Smooth muscle cell (in vitro differentiated cells): Measurements from ENCODE around the gene TP53INP2. TPM values are rescaled to one million over a fixed set of nuclear protein-coding genes. Genes with fewer than 3 reads are reported as not detected.

Experiments
- DNase-seq: peaks from one replicate; lab custom pipeline; 2025; ENCODE audit not compliant: unreplicated experiment; lab: John Stamatoyannopoulos, UW
- H2AFZ ChIP-seq: fragments of 200-600 bp; sonication (generic); 2 replicates; pipeline ENCODE4 v1.6.0; 2016; ENCODE audit warnings: antibody characterized with exemption, low read depth, mild to moderate bottlenecking
- H3F3A ChIP-seq: fragments of 200-600 bp; sonication (generic); 2 replicates; pipeline ENCODE4 v1.6.0; 2017; ENCODE audit warnings: antibody characterized with exemption, low read depth
- H3K27ac ChIP-seq: fragments of 200-600 bp; sonication (generic); 2 replicates; pipeline ENCODE4 v1.5.1; 2016; ENCODE audit warnings: low read depth, mild to moderate bottlenecking
- H3K27me3 ChIP-seq: fragments of 200-600 bp; sonication (generic); 2 replicates; pipeline ENCODE4 v1.6.1; 2016; ENCODE audit warnings: low read depth, mild to moderate bottlenecking
- H3K36me3 ChIP-seq: fragments of 200-600 bp; sonication (generic); 2 replicates; pipeline ENCODE4 v1.5.1; 2016; ENCODE audit warnings: low read depth
- H3K4me1 ChIP-seq: fragments of 200-600 bp; sonication (generic); 2 replicates; pipeline ENCODE4 v1.5.1; 2016; ENCODE audit warnings: low read depth
- H3K4me2 ChIP-seq: fragments of 200-600 bp; sonication (generic); 2 replicates; pipeline ENCODE4 v1.6.0; 2016; ENCODE audit warnings: mild to moderate bottlenecking
- H3K4me3 ChIP-seq: fragments of 200-600 bp; sonication (generic); 2 replicates; pipeline ENCODE4 v1.5.1; 2016; ENCODE audit warnings: mild to moderate bottlenecking
- H3K79me2 ChIP-seq: fragments of 200-600 bp; sonication (generic); 2 replicates; pipeline ENCODE4 v1.6.0; 2016; ENCODE audit warnings: low read depth, mild to moderate bottlenecking
- H3K9ac ChIP-seq: fragments of 200-600 bp; sonication (generic); 2 replicates; pipeline ENCODE4 v1.6.0; 2016; ENCODE audit warnings: low read depth
- H3K9me3 ChIP-seq: fragments of 200-600 bp; sonication (generic); replicated peaks from 2 replicates; pipeline ENCODE4 v1.5.1; 2016; ENCODE audit warnings: low read depth
- H4K20me1 ChIP-seq: fragments of 200-600 bp; sonication (generic); 2 replicates; pipeline ENCODE4 v1.6.0; 2016; ENCODE audit warnings: low read depth
- WGBS: methylation state at CpG from one replicate; pipeline ENCODE4 v1.1.7; 2016; ENCODE audit warnings: low lambda C conversion rate; 5-methylcytosine and 5-hydroxymethylcytosine counted together
- polyA plus RNA-seq: library from polyadenylated mRNA; unstranded; fragments of >200 nt; fragmentation: Nextera tagmentation; extraction: Ambion mirVana; gene quantifications from 2 replicates; pipeline ENCODE4 v1.2.1, GENCODE V29; 2016
- total RNA-seq: library from RNA; depleted of rRNA; stranded (reverse); fragments of >200 nt; gene quantifications from 2 replicates; pipeline ENCODE4 v1.2.3, GENCODE V29; 2014
- TF ChIP-seq, protein P1 (sequence below): fragments of 200-600 bp; sonication (generic); IDR thresholded peaks from 2 replicates; pipeline ENCODE4 v1.5.1; 2017; ENCODE audit warnings: borderline replicate concordance, mild to moderate bottlenecking, antibody characterized with exemption; ENCODE audit not compliant: insufficient read depth, poor library complexity, severe bottlenecking

Gene TP53INP2
- total and polyA plus RNA-seq, 2 experiments from 2014 or later: 13.1 to 15.9 TPM

GRCh38 chr20:34753706-34754461 lies 49.7 kb downstream of the TP53INP2 start:
- Histone ChIP-seq H3K4me3 (no peak overlapping the region), H3K27me3 (no peaks in the 10 kb centered on the region), H3K9ac (no peak overlapping the region), H3K27ac (peak overlapping the region; percentile 25), H3K4me2 (no peak overlapping the region), H3K79me2 (no peaks in the 10 kb centered on the region), H4K20me1 (peaks cover 9% of the 10 kb centered on the region), H3F3A (no peaks in the 10 kb centered on the region), H3K9me3 (no peaks in the 10 kb centered on the region), H2AFZ (no peak overlapping the region), H3K4me1 (no peaks in the 10 kb centered on the region), H3K36me3 (peaks cover 22% of the 10 kb centered on the region)
- TF ChIP-seq, protein P1, sequence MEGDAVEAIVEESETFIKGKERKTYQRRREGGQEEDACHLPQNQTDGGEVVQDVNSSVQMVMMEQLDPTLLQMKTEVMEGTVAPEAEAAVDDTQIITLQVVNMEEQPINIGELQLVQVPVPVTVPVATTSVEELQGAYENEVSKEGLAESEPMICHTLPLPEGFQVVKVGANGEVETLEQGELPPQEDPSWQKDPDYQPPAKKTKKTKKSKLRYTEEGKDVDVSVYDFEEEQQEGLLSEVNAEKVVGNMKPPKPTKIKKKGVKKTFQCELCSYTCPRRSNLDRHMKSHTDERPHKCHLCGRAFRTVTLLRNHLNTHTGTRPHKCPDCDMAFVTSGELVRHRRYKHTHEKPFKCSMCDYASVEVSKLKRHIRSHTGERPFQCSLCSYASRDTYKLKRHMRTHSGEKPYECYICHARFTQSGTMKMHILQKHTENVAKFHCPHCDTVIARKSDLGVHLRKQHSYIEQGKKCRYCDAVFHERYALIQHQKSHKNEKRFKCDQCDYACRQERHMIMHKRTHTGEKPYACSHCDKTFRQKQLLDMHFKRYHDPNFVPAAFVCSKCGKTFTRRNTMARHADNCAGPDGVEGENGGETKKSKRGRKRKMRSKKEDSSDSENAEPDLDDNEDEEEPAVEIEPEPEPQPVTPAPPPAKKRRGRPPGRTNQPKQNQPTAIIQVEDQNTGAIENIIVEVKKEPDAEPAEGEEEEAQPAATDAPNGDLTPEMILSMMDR: peak; percentile 16
- 69% methylated on average over 2 of the region's 2 CpGs for WGBS
- no peak for DNase-seq

- no peaks in the 10 kb centered on the region for H3K79me2 ChIP-seq
- no peaks in the 10 kb centered on the region for H3K4me1 ChIP-seq
- peaks cover 18% of the 10 kb centered on the region for H3K36me3 ChIP-seq
- H3K4me3 ChIP-seq: no peak overlapping the region
- H3K9me3 ChIP-seq: no peaks in the 10 kb centered on the region
- H2AFZ ChIP-seq: no peak overlapping the region
- peaks cover 9% of the 10 kb centered on the region for H4K20me1 ChIP-seq
- peak overlapping the region; percentile 25 for H3K27ac ChIP-seq
- H3K9ac ChIP-seq: no peak overlapping the region
- H3K4me2 ChIP-seq: no peak overlapping the region
- no peak for DNase-seq
- WGBS: 68% methylated on average over 4 of the region's 4 CpGs
- H3K27me3 ChIP-seq: no peaks in the 10 kb centered on the region
- TF ChIP-seq, protein P1: no peak
- no peaks in the 10 kb centered on the region for H3F3A ChIP-seq
These were observed 50.5 kb downstream of the TP53INP2 start for GRCh38 chr20:34754611-34755010.

GRCh38 chr20:34755367-34755766 lies 51.2 kb downstream of the TP53INP2 start:
- WGBS: 100% methylated on average over 1 of the region's 1 CpG
- no peaks in the 10 kb centered on the region for H3K79me2 ChIP-seq
- H3K9ac ChIP-seq: no peak overlapping the region
- H4K20me1 ChIP-seq: peaks cover 9% of the 10 kb centered on the region
- DNase-seq: no peak
- TF ChIP-seq, protein P1: no peak
- no peaks in the 10 kb centered on the region for H3F3A ChIP-seq
- no peaks in the 10 kb centered on the region for H3K27me3 ChIP-seq
- no peak overlapping the region for H3K4me3 ChIP-seq
- peaks cover 18% of the 10 kb centered on the region for H3K36me3 ChIP-seq
- H3K4me2 ChIP-seq: no peak overlapping the region
- no peaks in the 10 kb centered on the region for H3K9me3 ChIP-seq
- H2AFZ ChIP-seq: no peak overlapping the region
- H3K27ac ChIP-seq: no peak overlapping the region
- H3K4me1 ChIP-seq: no peaks in the 10 kb centered on the region

GRCh38 chr20:34762031-34762555 lies 57.9 kb downstream of the TP53INP2 start:
- TF ChIP-seq, protein P1: no peak
- no peak overlapping the region for H3K9ac ChIP-seq
- no peaks in the 10 kb centered on the region for H3K4me1 ChIP-seq
- H3K4me2 ChIP-seq: no peak overlapping the region
- DNase-seq: no peak
- H2AFZ ChIP-seq: no peak overlapping the region
- no peak overlapping the region for H3K27ac ChIP-seq
- H4K20me1 ChIP-seq: no peaks in the 10 kb centered on the region
- H3K27me3 ChIP-seq: no peaks in the 10 kb centered on the region
- WGBS: 0% methylated on average over 1 of the region's 1 CpG
- no peaks in the 10 kb centered on the region for H3K79me2 ChIP-seq
- H3K9me3 ChIP-seq: no peaks in the 10 kb centered on the region
- H3K36me3 ChIP-seq: peaks cover 30% of the 10 kb centered on the region
- H3K4me3 ChIP-seq: no peak overlapping the region
- H3F3A ChIP-seq: no peaks in the 10 kb centered on the region
